Measurements from ENCODE around the gene KCNMA1.

KCNMA1 gene

GRCh38 chr10:77631241-77631640 is 6.4 kb downstream of the KCNMA1 start:
- no peak for TF ChIP-seq CTCF (IDR thresholded peaks at IDR 0.05; ENCODE audit: low read depth, low read length)
- no peak overlapping the region for H3K4me3 ChIP-seq (ENCODE audit: low read depth, low read length)

- TF ChIP-seq CTCF (IDR thresholded peaks at IDR 0.05; ENCODE audit: low read depth, low read length), result no peak
- no peak overlapping the region for H3K4me3 ChIP-seq (ENCODE audit: low read depth, low read length)
Measured at GRCh38 chr10:77630507-77630848, 7.1 kb downstream of the KCNMA1 start.

GRCh38 chr10:77629775-77630506 is 7.7 kb downstream of the KCNMA1 start:
- no peak for TF ChIP-seq CTCF (IDR thresholded peaks at IDR 0.05; ENCODE audit: low read depth, low read length)
- no peak overlapping the region for H3K4me3 ChIP-seq (ENCODE audit: low read depth, low read length)

- no peak overlapping the region for H3K4me3 ChIP-seq (ENCODE audit: low read depth, low read length)
- no peak for TF ChIP-seq CTCF (IDR thresholded peaks at IDR 0.05; ENCODE audit: low read depth, low read length)
Measured at GRCh38 chr10:77628906-77629730, 8.5 kb downstream of the KCNMA1 start.

- H3K4me3 ChIP-seq (ENCODE audit: low read depth, low read length), result no peak overlapping the region
- no peak for TF ChIP-seq CTCF (IDR thresholded peaks at IDR 0.05; ENCODE audit: low read depth, low read length)
Measured at GRCh38 chr10:77626266-77626935, 11.2 kb downstream of the KCNMA1 start.

GRCh38 chr10:77625379-77625778 is 12.2 kb downstream of the KCNMA1 start:
- TF ChIP-seq CTCF (IDR thresholded peaks at IDR 0.05; ENCODE audit: low read depth, low read length), result no peak
- no peak overlapping the region for H3K4me3 ChIP-seq (ENCODE audit: low read depth, low read length)

GRCh38 chr10:77622889-77623291 is 14.7 kb downstream of the KCNMA1 start:
- no peak overlapping the region for H3K4me3 ChIP-seq (ENCODE audit: low read depth, low read length)

More at GRCh38 chr10:77622889-77623291, 14.7 kb downstream of the KCNMA1 start:
- TF ChIP-seq CTCF (IDR thresholded peaks at IDR 0.05; ENCODE audit: low read depth, low read length), result no peak
